GM12891 (cell line): ENCODE results near the gene ST8SIA2.

Experiments
- POLR2A ChIP-seq: IDR thresholded peaks from 2 replicates; pipeline ENCODE4 v1.6.1; 2011; ENCODE audit warnings: low read depth, low read length, control low read depth
- POLR2AphosphoS5 ChIP-seq: IDR thresholded peaks from 2 replicates; pipeline ENCODE4 v1.6.1; 2011; ENCODE audit warnings: low read depth, low read length, control low read depth
- POU2F2 ChIP-seq: IDR thresholded peaks from 2 replicates; pipeline ENCODE4 v1.6.1; 2011; ENCODE audit warnings: low read depth, mild to moderate bottlenecking, control low read depth, low read length, moderate library complexity
- SPI1 ChIP-seq: IDR thresholded peaks from 2 replicates; pipeline ENCODE4 v1.6.1; 2011; ENCODE audit warnings: low read depth, low read length, control low read depth
- TAF1 ChIP-seq: IDR thresholded peaks from 2 replicates; pipeline ENCODE4 v1.6.1; 2011; ENCODE audit warnings: low read depth, low read length, control low read depth

- TF ChIP-seq TAF1 (no peak), POLR2A (no peak), POLR2AphosphoS5 (no peak), SPI1 (no peak), POU2F2 (no peak)
These were observed 49.7 kb downstream of the ST8SIA2 start for GRCh38 chr15:92443381-92443780.
